ENCODE results near the gene ART1.

DNA sequence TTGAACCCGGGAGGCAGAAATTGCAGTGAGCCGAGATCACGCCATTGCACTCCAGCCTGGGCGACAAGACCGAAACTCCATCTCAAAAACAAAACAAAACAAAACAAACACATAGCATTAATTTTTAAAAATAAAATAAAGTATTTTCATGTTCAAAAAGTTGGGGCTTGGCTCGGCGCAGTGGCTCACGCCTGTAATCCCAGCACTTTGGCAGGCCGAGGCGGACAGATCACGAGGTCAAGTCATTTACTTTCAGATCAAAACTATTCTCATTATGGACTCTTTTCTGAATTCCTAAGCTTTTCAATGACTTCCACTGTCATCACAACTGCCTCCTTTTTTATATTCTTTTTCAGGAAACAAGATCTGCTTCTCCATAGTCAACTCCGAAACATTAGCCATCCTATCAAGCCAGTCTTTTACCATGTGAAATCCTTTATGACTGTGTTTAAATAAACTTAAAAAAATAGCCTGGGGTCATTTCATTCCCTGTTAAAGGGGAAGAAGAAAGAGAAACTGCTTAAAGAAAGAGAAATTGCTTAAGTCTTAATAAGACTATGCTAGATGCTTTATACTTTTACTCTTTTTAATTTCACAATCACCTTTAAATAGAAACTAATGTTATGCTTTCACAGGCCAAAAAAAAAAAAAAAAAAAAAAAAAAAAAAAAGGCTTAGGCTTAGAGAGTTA, 39.3 kb downstream of the ART1 start:
- TF ChIP-seq, protein P1, sequence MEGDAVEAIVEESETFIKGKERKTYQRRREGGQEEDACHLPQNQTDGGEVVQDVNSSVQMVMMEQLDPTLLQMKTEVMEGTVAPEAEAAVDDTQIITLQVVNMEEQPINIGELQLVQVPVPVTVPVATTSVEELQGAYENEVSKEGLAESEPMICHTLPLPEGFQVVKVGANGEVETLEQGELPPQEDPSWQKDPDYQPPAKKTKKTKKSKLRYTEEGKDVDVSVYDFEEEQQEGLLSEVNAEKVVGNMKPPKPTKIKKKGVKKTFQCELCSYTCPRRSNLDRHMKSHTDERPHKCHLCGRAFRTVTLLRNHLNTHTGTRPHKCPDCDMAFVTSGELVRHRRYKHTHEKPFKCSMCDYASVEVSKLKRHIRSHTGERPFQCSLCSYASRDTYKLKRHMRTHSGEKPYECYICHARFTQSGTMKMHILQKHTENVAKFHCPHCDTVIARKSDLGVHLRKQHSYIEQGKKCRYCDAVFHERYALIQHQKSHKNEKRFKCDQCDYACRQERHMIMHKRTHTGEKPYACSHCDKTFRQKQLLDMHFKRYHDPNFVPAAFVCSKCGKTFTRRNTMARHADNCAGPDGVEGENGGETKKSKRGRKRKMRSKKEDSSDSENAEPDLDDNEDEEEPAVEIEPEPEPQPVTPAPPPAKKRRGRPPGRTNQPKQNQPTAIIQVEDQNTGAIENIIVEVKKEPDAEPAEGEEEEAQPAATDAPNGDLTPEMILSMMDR (IDR thresholded peaks at IDR 0.05; ENCODE audit: extremely low read depth in 1 of 2, insufficient read depth in 1 of 2, low read depth in 1 of 2, low read length in 2 of 2) = no peak
- TF ChIP-seq, protein P2, sequence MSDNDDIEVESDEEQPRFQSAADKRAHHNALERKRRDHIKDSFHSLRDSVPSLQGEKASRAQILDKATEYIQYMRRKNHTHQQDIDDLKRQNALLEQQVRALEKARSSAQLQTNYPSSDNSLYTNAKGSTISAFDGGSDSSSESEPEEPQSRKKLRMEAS (IDR thresholded peaks at IDR 0.05; ENCODE audit: insufficient read depth, insufficient read length) = no peak
- TF ChIP-seq GATA2 (IDR thresholded peaks at IDR 0.05; ENCODE audit: insufficient read depth, insufficient read length, low read depth, low read length) = no peak

Data from endothelial cell of umbilical vein (primary cell).